Stimulated activated CD4-positive, alpha-beta T cell treated with anti-CD3 and anti-CD28 coated beads, TNF-alpha, amount 100 ng/mL, for 1 hour (primary cell): Measurements from ENCODE around the gene SDHAF3.
"Not testable (repeated sequence)": the region's sequence is repeated elsewhere in the genome, so short reads cannot be mapped to it uniquely, and the experiment has no call there.

Experiments
- DNase-seq, 3 donors: peaks; one replicate each; pipeline ENCODE4 v3.0.0-alpha.2; 2020; ENCODE audit warnings: low read depth in 3 of 3, low spot score in 1 of 3

SDHAF3 gene

GRCh38 chr7:97117372-97118188 lies at the start of gene SDHAF3:
Gene SDHAF3, plus strand, starts transcription at chr7:97117698. Its CDS starts 26 bp downstream, at chr7:97117724.
- peak; percentile 95 to 96 (median 96) for DNase-seq

GRCh38 chr7:97072025-97072424 lies 45.5 kb upstream of the SDHAF3 start:
- DNase-seq: not testable (repeated sequence)

GRCh38 chr7:97075928-97076327 lies 41.6 kb upstream of the SDHAF3 start:
- DNase-seq: no peak

- no peak for DNase-seq
Measured at GRCh38 chr7:97078023-97078969, 39.2 kb upstream of the SDHAF3 start.

GRCh38 chr7:97079300-97079699 lies 38.2 kb upstream of the SDHAF3 start:
- no peak for DNase-seq

- DNase-seq: no peak
Measured at GRCh38 chr7:97081521-97082300, 35.8 kb upstream of the SDHAF3 start.

- no peak for DNase-seq
Measured at GRCh38 chr7:97088364-97088763, 29.1 kb upstream of the SDHAF3 start.

- no peak for DNase-seq
Measured at GRCh38 chr7:97089771-97090170, 27.7 kb upstream of the SDHAF3 start.

GRCh38 chr7:97090761-97091353 lies 26.6 kb upstream of the SDHAF3 start:
- DNase-seq: no peak

GRCh38 chr7:97094284-97094930 lies 23.1 kb upstream of the SDHAF3 start:
- no peak for DNase-seq

- DNase-seq: no peak
Measured at GRCh38 chr7:97096037-97096436, 21.5 kb upstream of the SDHAF3 start.

GRCh38 chr7:97096661-97097060 lies 20.8 kb upstream of the SDHAF3 start:
- DNase-seq: no peak

- peak; percentile 21 to 54 (median 22) for DNase-seq
Measured at GRCh38 chr7:97104719-97105238, 12.7 kb upstream of the SDHAF3 start.

GRCh38 chr7:97107192-97107800 lies 10.2 kb upstream of the SDHAF3 start:
- DNase-seq: no peak

GRCh38 chr7:97116308-97116707 lies 1.2 kb upstream of the SDHAF3 start:
- no peak for DNase-seq

- DNase-seq: no peak
Measured at GRCh38 chr7:97117035-97117371, 495 bp upstream of the SDHAF3 start.

- DNase-seq: no peak
Measured at GRCh38 chr7:97118306-97118917, 914 bp downstream of the SDHAF3 start.

- DNase-seq: no peak
Measured at GRCh38 chr7:97119747-97120146, 2.2 kb downstream of the SDHAF3 start.

- no peak for DNase-seq
Measured at GRCh38 chr7:97120713-97121457, 3.4 kb downstream of the SDHAF3 start.
